ENCODE results near the gene CELSR2.

- no peak for TF ChIP-seq POLR2AphosphoS5 (IDR thresholded peaks at IDR 0.05)
- TF ChIP-seq CTCF (IDR thresholded peaks at IDR 0.05 in 8 of 11, conservative IDR thresholded peaks at IDR 0.05 in 3 of 11), result no peak
These were observed 12.2 kb downstream of the CELSR2 start for GRCh38 chr1:109261578-109261977.

Measured in spleen (tissue), 7 donors.